ENCODE results near the gene VWA3B.

GRCh38 chr2:98298683-98299164 is 211.8 kb downstream of the VWA3B start:
- TF ChIP-seq CTCF (IDR thresholded peaks at IDR 0.05) (no peak), ZFX (IDR thresholded peaks at IDR 0.05; ENCODE audit: borderline replicate concordance) (no peak)
